H9 (cell line): Measurements from ENCODE around the gene LBH. TPM values are rescaled to one million over a fixed set of nuclear protein-coding genes. Genes with fewer than 3 reads are reported as not detected.

ENCODE experiments used
- DNase-seq: peaks from one replicate; pipeline ENCODE4 v3.0.0-alpha.2; 2017
- H2AFZ ChIP-seq: one replicate; pipeline ENCODE4 v1.6.1; 2013; ENCODE audit warnings: mild to moderate bottlenecking, low read length, control low read depth, moderate library complexity
- H2AK5ac ChIP-seq: 2 replicates; pipeline ENCODE4 v1.6.1; 2013; ENCODE audit warnings: low read length, control low read depth, mixed read lengths; ENCODE audit not compliant: insufficient read length
- H2BK120ac ChIP-seq: one replicate; pipeline ENCODE4 v1.6.1; 2013; ENCODE audit warnings: low read depth, mild to moderate bottlenecking, low read length, control low read depth, inconsistent platforms; ENCODE audit not compliant: poor library complexity, severe bottlenecking
- H2BK12ac ChIP-seq: 2 replicates; pipeline ENCODE4 v1.6.1; 2013; ENCODE audit warnings: low read length, control low read depth, mixed read lengths, low read depth; ENCODE audit not compliant: insufficient read length
- H2BK15ac ChIP-seq: 2 replicates; pipeline ENCODE4 v1.6.1; 2013; ENCODE audit warnings: low read depth, low read length, control low read depth
- H2BK20ac ChIP-seq: one replicate; pipeline ENCODE4 v1.6.1; 2013; ENCODE audit warnings: low read depth, mild to moderate bottlenecking, low read length, control low read depth, inconsistent platforms; ENCODE audit not compliant: poor library complexity, severe bottlenecking
- H2BK5ac ChIP-seq: 2 replicates; pipeline ENCODE4 v1.6.1; 2013; ENCODE audit warnings: low read length, control low read depth, mixed read lengths; ENCODE audit not compliant: insufficient read length
- H3K14ac ChIP-seq: 2 replicates; pipeline ENCODE4 v1.6.1; 2013; ENCODE audit warnings: low read length, control low read depth; ENCODE audit not compliant: insufficient read depth
- H3K18ac ChIP-seq: 2 replicates; pipeline ENCODE4 v1.6.1; 2013; ENCODE audit warnings: low read depth, mild to moderate bottlenecking, mixed read lengths, low read length, control low read depth; ENCODE audit not compliant: insufficient read length
- H3K23ac ChIP-seq: 2 replicates; pipeline ENCODE4 v1.6.1; 2013; ENCODE audit warnings: low read length, control low read depth, mixed read lengths, low read depth; ENCODE audit not compliant: insufficient read length
- H3K23me2 ChIP-seq: 2 replicates; pipeline ENCODE4 v1.6.1; 2013; ENCODE audit warnings: low read depth, mild to moderate bottlenecking, mixed read lengths, low read length, control low read depth; ENCODE audit not compliant: insufficient read length, poor library complexity, severe bottlenecking
- H3K27ac ChIP-seq: 2 replicates; pipeline ENCODE4 v1.5.1; 2013; ENCODE audit warnings: low read length, control low read depth, mixed read lengths, low read depth; ENCODE audit not compliant: insufficient read length
- H3K27me3 ChIP-seq: 2 replicates; pipeline ENCODE4 v1.6.1; 2013; ENCODE audit warnings: low read length, control low read depth, inconsistent platforms; ENCODE audit not compliant: insufficient read depth
- H3K4ac ChIP-seq: 2 replicates; pipeline ENCODE4 v1.6.1; 2013; ENCODE audit warnings: low read depth, mild to moderate bottlenecking, control low read depth, inconsistent platforms, low read length, moderate library complexity
- H3K4me1 ChIP-seq: 2 replicates; pipeline ENCODE4 v1.6.1; 2013; ENCODE audit warnings: low read length, control low read depth, inconsistent platforms; ENCODE audit not compliant: insufficient read depth
- H3K4me2 ChIP-seq: 2 replicates; pipeline ENCODE4 v1.6.1; 2013; ENCODE audit warnings: low read length, control low read depth, mixed read lengths; ENCODE audit not compliant: insufficient read length, insufficient read depth
- H3K56ac ChIP-seq: 2 replicates; pipeline ENCODE4 v1.6.1; 2013; ENCODE audit warnings: low read depth, mild to moderate bottlenecking, mixed read lengths, low read length, control low read depth; ENCODE audit not compliant: insufficient read length
- H3K79me1 ChIP-seq: 2 replicates; pipeline ENCODE4 v1.6.1; 2013; ENCODE audit warnings: low read depth, mild to moderate bottlenecking, moderate library complexity, low read length, control low read depth, inconsistent platforms; ENCODE audit not compliant: insufficient read depth, poor library complexity, severe bottlenecking
- H3K79me2 ChIP-seq: 2 replicates; pipeline ENCODE4 v1.6.1; 2013; ENCODE audit warnings: low read length, control low read depth, inconsistent platforms; ENCODE audit not compliant: insufficient read depth
- H3K9ac ChIP-seq: 2 replicates; pipeline ENCODE4 v1.6.1; 2013; ENCODE audit warnings: low read length, control low read depth, mixed read lengths; ENCODE audit not compliant: insufficient read length; ENCODE audit errors: extremely low read depth
- H3K9me3 ChIP-seq: one replicate; pipeline ENCODE4 v1.6.1; 2013; ENCODE audit warnings: low read depth, low read length, inconsistent platforms; ENCODE audit not compliant: control insufficient read depth
- H3T11ph ChIP-seq: one replicate; pipeline ENCODE4 v1.6.1; 2013; ENCODE audit warnings: mild to moderate bottlenecking, low read length, control low read depth, inconsistent platforms
- H4K20me1 ChIP-seq: one replicate; pipeline ENCODE4 v1.6.1; 2013; ENCODE audit not compliant: control insufficient read depth, insufficient read length, insufficient read depth
- H4K5ac ChIP-seq: 2 replicates; pipeline ENCODE4 v1.6.1; 2013; ENCODE audit warnings: low read depth, mild to moderate bottlenecking, mixed read lengths, low read length, control low read depth; ENCODE audit not compliant: insufficient read length
- H4K8ac ChIP-seq: replicated peaks from 2 replicates; pipeline ENCODE4 v1.6.1; 2013; ENCODE audit warnings: low read length, control low read depth, mixed read lengths, low read depth; ENCODE audit not compliant: insufficient read length
- H4K91ac ChIP-seq: 2 replicates; pipeline ENCODE4 v1.6.1; 2013; ENCODE audit warnings: low read depth, mild to moderate bottlenecking, moderate library complexity, mixed read lengths, low read length, control low read depth; ENCODE audit not compliant: insufficient read length
- H3K27ac Mint-ChIP-seq, 3 experiments: 2 replicates in 2 of 3; 3 replicates in 1 of 3; pipeline ENCODE4 v1.8.0; 2020 to 2021; ENCODE audit warnings: mixed read lengths in 3 of 3, mild to moderate bottlenecking in 1 of 3, moderate library complexity in 1 of 3
- H3K27me3 Mint-ChIP-seq: 2 replicates; pipeline ENCODE4 v1.8.0; 2021; ENCODE audit warnings: low read depth, mild to moderate bottlenecking, moderate library complexity, mixed read lengths
- H3K36me3 Mint-ChIP-seq, 3 experiments: 2 replicates in 2 of 3; 3 replicates in 1 of 3; pipeline ENCODE4 v1.8.0; 2020 to 2021; ENCODE audit warnings: low read depth in 3 of 3, mixed read lengths in 3 of 3; ENCODE audit not compliant: insufficient read depth in 1 of 3
- H3K4me1 Mint-ChIP-seq, 2 experiments: 2 replicates each; pipeline ENCODE4 v1.8.0; 2020; ENCODE audit warnings: mixed read lengths in 2 of 2
- H3K4me3 Mint-ChIP-seq, 2 experiments: 2 replicates in 1 of 2; 3 replicates in 1 of 2; pipeline ENCODE4 v1.8.0; 2020 to 2021; ENCODE audit warnings: mild to moderate bottlenecking in 2 of 2, mixed read lengths in 2 of 2, moderate library complexity in 1 of 2
- H3K9me3 Mint-ChIP-seq, 2 experiments: 2 replicates in 1 of 2; 3 replicates in 1 of 2; pipeline ENCODE4 v1.8.0; 2020; ENCODE audit warnings: mild to moderate bottlenecking in 2 of 2, mixed read lengths in 2 of 2, moderate library complexity in 1 of 2
- WGBS: extraction: QIAGEN DNeasy Blood & Tissue Kit; methylation state at CpG from one replicate; pipeline ENCODE4 v1.1.7; 2013; ENCODE audit warnings: missing lambda C conversion rate, low lambda C conversion rate, mixed read lengths; ENCODE audit not compliant: insufficient read length; ENCODE audit errors: extremely low coverage; 5-methylcytosine and 5-hydroxymethylcytosine counted together
- total RNA-seq: library from RNA; stranded (reverse); gene quantifications from 2 replicates; pipeline ENCODE4 v1.2.1, GENCODE V29; 2021
- TF ChIP-seq, protein P1 (sequence below): fragments of 200-600 bp; sonication (generic); conservative IDR thresholded peaks from 3 replicates; pipeline ENCODE4 v1.8.0; 2021; ENCODE audit warnings: antibody characterized with exemption, mild to moderate bottlenecking

LBH gene
- total RNA-seq, 1 experiment from 2014 or later: 53.0 TPM

- Histone ChIP-seq H2BK120ac (no peak overlapping the region), H4K20me1 (no peaks in the 10 kb centered on the region), H3K27me3 (no peaks in the 10 kb centered on the region), H3K23me2 (no peaks in the 10 kb centered on the region), H2BK20ac (no peak overlapping the region), H4K8ac (no peak overlapping the region), H3K79me2 (no peaks in the 10 kb centered on the region), H2BK5ac (no peak overlapping the region), H3K14ac (no peak overlapping the region), H2AFZ (no peak overlapping the region), H3T11ph (no peak overlapping the region), H3K18ac (no peak overlapping the region), H3K9ac (no peak overlapping the region), H3K23ac (no peak overlapping the region), H3K56ac (no peak overlapping the region), H2BK15ac (no peak overlapping the region), H3K79me1 (no peaks in the 10 kb centered on the region), H3K27ac (no peak overlapping the region), H4K5ac (no peak overlapping the region), H3K4ac (no peak overlapping the region), H4K91ac (no peak overlapping the region), H3K4me2 (no peak overlapping the region), H2AK5ac (no peak overlapping the region), H3K9me3 (no peaks in the 10 kb centered on the region), H3K4me1 (no peaks in the 10 kb centered on the region), H2BK12ac (no peak overlapping the region)
- Mint-ChIP-seq H3K27ac (peak overlapping the region in 1 of 3 experiments; percentile 27; a peak in 1 of 7 replicates), H3K27me3 (no peaks in the 10 kb centered on the region; the same call in 1 of the 2 replicates), H3K9me3 (no peaks in the 10 kb centered on the region), H3K4me3 (no peak overlapping the region), H3K36me3 (no peaks in the 10 kb centered on the region), H3K4me1 (peaks cover 5 to 6% of the 10 kb centered on the region in 2 experiments)
- no peak for DNase-seq
- TF ChIP-seq, protein P1, sequence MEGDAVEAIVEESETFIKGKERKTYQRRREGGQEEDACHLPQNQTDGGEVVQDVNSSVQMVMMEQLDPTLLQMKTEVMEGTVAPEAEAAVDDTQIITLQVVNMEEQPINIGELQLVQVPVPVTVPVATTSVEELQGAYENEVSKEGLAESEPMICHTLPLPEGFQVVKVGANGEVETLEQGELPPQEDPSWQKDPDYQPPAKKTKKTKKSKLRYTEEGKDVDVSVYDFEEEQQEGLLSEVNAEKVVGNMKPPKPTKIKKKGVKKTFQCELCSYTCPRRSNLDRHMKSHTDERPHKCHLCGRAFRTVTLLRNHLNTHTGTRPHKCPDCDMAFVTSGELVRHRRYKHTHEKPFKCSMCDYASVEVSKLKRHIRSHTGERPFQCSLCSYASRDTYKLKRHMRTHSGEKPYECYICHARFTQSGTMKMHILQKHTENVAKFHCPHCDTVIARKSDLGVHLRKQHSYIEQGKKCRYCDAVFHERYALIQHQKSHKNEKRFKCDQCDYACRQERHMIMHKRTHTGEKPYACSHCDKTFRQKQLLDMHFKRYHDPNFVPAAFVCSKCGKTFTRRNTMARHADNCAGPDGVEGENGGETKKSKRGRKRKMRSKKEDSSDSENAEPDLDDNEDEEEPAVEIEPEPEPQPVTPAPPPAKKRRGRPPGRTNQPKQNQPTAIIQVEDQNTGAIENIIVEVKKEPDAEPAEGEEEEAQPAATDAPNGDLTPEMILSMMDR: no peak
- no CpG with 5 or more reads among the region's 4 CpGs for WGBS
Observed at GRCh38 chr2:30204281-30204680, 27.1 kb upstream of the LBH start.
